ENCODE data around the gene ACSL1. TPM values are rescaled to one million over a fixed set of nuclear protein-coding genes. Genes with fewer than 3 reads are reported as not detected.

Gene ACSL1
- total RNA-seq, 1 donor from 2014 or later: 38.0 TPM

DNA sequence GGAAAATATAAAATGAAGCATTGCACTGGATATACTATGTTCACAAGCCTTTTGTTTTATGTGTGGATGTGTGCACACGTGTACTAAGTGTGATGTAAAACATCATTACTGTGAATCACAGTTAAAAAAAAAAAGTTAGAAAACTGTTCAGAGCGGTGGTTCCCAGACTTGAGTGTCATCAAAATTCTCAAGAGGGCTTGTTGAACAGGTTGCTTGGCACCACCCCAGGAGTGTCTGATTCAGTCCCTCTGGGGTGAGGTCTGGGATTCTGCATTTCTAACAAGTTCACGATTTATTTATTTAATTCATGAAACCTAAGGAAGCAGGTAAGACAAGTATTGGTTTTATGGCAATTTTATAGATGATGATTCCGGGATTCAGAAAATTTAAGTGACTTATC is 93.6 kb downstream of the ACSL1 start:
- intact Hi-C loops (cut with micrococcal nuclease): loop anchor here (2.0 to 5.0 kb wide), 3 partner anchors 65 to 1073 kb away; partner anchors contain the start of genes RWDD4 and TRAPPC11

GRCh38 chr4:184731056-184731455 is 94.7 kb downstream of the ACSL1 start:
- intact Hi-C loops (cut with micrococcal nuclease): loop anchor here (5.0 kb wide), 2 partner anchors 64 to 449 kb away; no protein-coding TSS in a partner anchor

- intact Hi-C loops (cut with micrococcal nuclease): loop anchor here (5.0 kb wide), 2 partner anchors 63 to 448 kb away; no protein-coding TSS in a partner anchor
Observed at GRCh38 chr4:184729946-184730345, 95.8 kb downstream of the ACSL1 start.

GRCh38 chr4:184728858-184729257 is 96.9 kb downstream of the ACSL1 start:
- intact Hi-C loops (cut with micrococcal nuclease): no loop called here

DNA sequence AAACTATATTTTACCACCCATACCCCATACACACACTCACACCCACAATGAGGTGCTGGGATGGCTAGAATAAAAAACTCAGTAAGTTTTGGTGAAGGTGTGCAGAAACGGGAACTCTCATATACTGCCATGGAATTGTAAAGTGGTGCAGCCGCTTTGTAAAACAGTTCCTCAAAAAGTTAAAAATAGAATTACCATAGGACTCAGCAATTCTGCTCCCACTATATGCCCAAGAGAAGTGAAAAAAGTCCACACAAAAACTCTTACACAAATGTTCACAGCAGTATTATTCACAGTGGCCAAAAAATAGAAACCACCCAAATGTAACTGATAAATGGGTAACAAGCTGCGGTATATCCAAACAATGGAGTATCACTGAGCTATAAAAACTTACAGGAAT is 98.3 kb downstream of the ACSL1 start:
- intact Hi-C loops (cut with micrococcal nuclease): no loop called here

DNA sequence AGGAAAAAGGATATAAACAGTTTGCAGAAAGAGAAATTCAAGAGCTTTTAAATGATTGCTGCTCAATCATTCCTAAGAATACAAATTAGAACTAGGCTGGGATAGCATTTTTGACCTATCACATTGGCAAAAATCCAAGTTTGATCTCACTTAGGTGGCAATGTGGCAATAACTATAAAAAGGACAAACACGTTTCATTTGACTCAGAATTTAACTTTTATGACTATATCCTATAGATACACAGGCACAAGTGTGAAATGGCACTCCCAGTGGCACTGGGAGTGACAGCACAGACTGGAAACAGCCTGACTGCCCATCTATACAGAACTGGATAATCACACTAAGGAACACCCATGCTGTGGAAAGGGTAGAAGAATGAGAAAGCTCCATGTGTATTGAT is 103.0 kb downstream of the ACSL1 start:
- intact Hi-C loops (cut with micrococcal nuclease): no loop called here

GRCh38 chr4:184721254-184721653 is 104.5 kb downstream of the ACSL1 start:
- intact Hi-C loops (cut with micrococcal nuclease): no loop called here

GRCh38 chr4:184719407-184719806 is 106.4 kb downstream of the ACSL1 start:
- intact Hi-C loops (cut with micrococcal nuclease): no loop called here

- intact Hi-C loops (cut with micrococcal nuclease): no loop called here
Observed at GRCh38 chr4:184715526-184715925, 110.2 kb downstream of the ACSL1 start.

- intact Hi-C loops (cut with micrococcal nuclease): no loop called here
Observed at GRCh38 chr4:184713887-184714286, 111.9 kb downstream of the ACSL1 start.

DNA sequence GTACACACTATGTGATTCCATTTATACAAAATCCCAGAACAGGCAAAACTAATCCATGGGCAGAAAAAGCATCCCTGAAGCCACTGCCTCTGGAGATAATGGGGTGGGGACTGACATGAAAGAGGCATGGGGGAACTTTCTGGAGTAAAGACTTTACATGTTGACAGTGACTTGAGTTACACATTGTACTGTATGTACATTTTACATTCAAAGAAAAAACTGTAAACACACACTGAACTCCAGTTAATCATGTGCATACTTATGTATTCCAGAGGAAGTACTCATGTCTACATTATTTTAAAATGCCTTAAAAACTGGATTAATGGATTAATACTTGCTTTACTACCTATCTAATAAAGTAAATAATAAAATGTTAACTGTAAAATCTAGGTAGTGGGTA is 113.4 kb downstream of the ACSL1 start:
- intact Hi-C loops (cut with micrococcal nuclease): no loop called here

GRCh38 chr4:184706453-184706852 is 119.3 kb downstream of the ACSL1 start:
- intact Hi-C loops (cut with micrococcal nuclease): no loop called here

DNA sequence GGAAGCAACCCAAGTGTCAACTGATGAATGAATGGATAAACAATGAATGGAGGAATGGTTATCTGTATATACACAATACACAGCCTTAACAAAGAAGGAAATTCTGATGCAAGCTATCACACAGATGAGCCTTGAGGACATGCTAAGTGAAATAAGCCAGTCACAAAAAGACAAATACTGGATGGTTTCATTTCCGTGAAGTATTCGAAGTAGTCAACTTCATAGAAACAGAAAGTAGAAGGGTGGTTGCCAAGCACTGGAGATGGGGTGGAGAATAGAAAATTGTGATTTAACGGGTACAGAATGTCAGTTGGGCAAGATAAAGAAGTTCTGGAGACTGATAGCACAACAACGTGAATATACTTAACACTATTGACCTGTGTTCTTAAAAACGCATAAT is 120.1 kb downstream of the ACSL1 start:
- intact Hi-C loops (cut with micrococcal nuclease): loop anchor here (1.0 kb wide), 2 partner anchors 28 to 56 kb away; partner anchors contain the start of genes CASP3 and PRIMPOL

Other genes starting within 250 kb of the ACSL1 start
- 87.2 and 96.6 TPM in 2 replicates for gene CASP3, start 176.5 kb downstream of the ACSL1 start, total RNA-seq
- gene PRIMPOL, start 176.2 kb downstream of the ACSL1 start, total RNA-seq: 15.5 TPM in 2 replicates
- gene CENPU, start 91.9 kb downstream of the ACSL1 start, total RNA-seq: 52.8 and 57.2 TPM in 2 replicates
- not detected in 2 replicates for gene HELT, start 192.5 kb upstream of the ACSL1 start, total RNA-seq